Heart left ventricle (tissue), 16 donors: ENCODE measurements around the gene RAD54L. TPM values are rescaled to one million over a fixed set of nuclear protein-coding genes. Genes with fewer than 3 reads are reported as not detected.

Experiments used
- ATAC-seq, 4 donors: fragments of 200-7000 bp; cut with Tn5 transposase; one replicate each; pipeline ENCODE4 v1.9.1; 2020 to 2022; ENCODE audit warnings: moderate library complexity in 4 of 4, mild to moderate bottlenecking in 3 of 4, moderate number of reproducible peaks in 1 of 4
- DNase-seq, 5 donors: peaks; one replicate each; pipeline ENCODE4 v3.0.0-alpha.2; 2020
- H3K27ac ChIP-seq, 12 donors: fragments of 200-600 bp; sonication (generic) in 4 of 12; one replicate each; pipeline versions ENCODE4 v1.5.0 to v1.8.0; 2016 to 2022; ENCODE audit warnings: mild to moderate bottlenecking in 2 of 12
- H3K27me3 ChIP-seq, 9 donors: fragments of 200-600 bp; sonication (generic) in 2 of 9; one replicate each; pipeline versions ENCODE4 v1.5.1 to v1.8.0; 2016 to 2022; ENCODE audit warnings: mild to moderate bottlenecking in 3 of 9
- H3K36me3 ChIP-seq, 9 donors: fragments of 200-600 bp; sonication (generic) in 2 of 9; one replicate each; pipeline versions ENCODE4 v1.5.0 to v1.8.0; 2018 to 2022; ENCODE audit warnings: mild to moderate bottlenecking in 2 of 9
- H3K4me1 ChIP-seq, 12 donors: fragments of 200-600 bp; sonication (generic) in 4 of 12; one replicate each; pipeline versions ENCODE4 v1.5.0 to v1.8.0; 2016 to 2022; ENCODE audit warnings: mild to moderate bottlenecking in 3 of 12
- H3K4me3 ChIP-seq, 12 donors: fragments of 200-600 bp; sonication (generic) in 4 of 12; one replicate each; pipeline versions ENCODE4 v1.5.0 to v1.8.0; 2017 to 2022; ENCODE audit warnings: mild to moderate bottlenecking in 9 of 12, moderate library complexity in 4 of 12
- H3K9me3 ChIP-seq, 12 donors: fragments of 200-600 bp; sonication (generic) in 4 of 12; one replicate each; pipeline versions ENCODE4 v1.5.0 to v1.8.0; 2016 to 2022; ENCODE audit warnings: mild to moderate bottlenecking in 1 of 12
- POLR2A ChIP-seq, 2 donors: fragments of 450-650 bp; IDR thresholded peaks; one replicate each; pipeline ENCODE4 v1.6.1; 2017; ENCODE audit warnings: antibody characterized with exemption in 2 of 2, mild to moderate bottlenecking in 2 of 2, moderate library complexity in 2 of 2
- WGBS, 4 donors: extraction: QIAGEN DNeasy Blood & Tissue Kit in 2 of 4; methylation state at CpG; one replicate each; pipeline versions ENCODE4 v1.1.5 to v1.1.7; 2013 to 2018; 5-methylcytosine and 5-hydroxymethylcytosine counted together
- intact Hi-C, 10 donors: fragments of 100-400 bp; cut with DNase I; formaldehyde crosslinking; loops; one replicate each; pipeline versions ENCODE4 v1.11.1 to v1.14.2; 2022
- polyA plus RNA-seq, 2 donors: library from polyadenylated mRNA; stranded (reverse); fragments of 200-250 nt; gene quantifications; one replicate each; pipeline ENCODE4 v1.2.3, GENCODE V29; 2013
- total RNA-seq, 9 donors: library from RNA; depleted of rRNA in 2 of 9; stranded (reverse); fragments of >200 nt in 2 of 9; fragmentation: NEBNext Ultra II Directional in 3 of 9; extraction: Animal tissue kit (Norgen Biotek cat#: 25700) in 3 of 9; gene quantifications; one replicate each; pipeline versions ENCODE4 v1.1.0 to v1.2.4, GENCODE V29; 2016 to 2023
- TF ChIP-seq, protein P1 (sequence below), 12 donors: fragments of 200-600 bp; sonication (generic) in 4 of 12; IDR thresholded peaks; one replicate each; pipeline versions ENCODE4 v1.5.0 to v1.8.0; 2018 to 2022; ENCODE audit warnings: antibody characterized with exemption in 12 of 12, mild to moderate bottlenecking in 5 of 12
- donor health status: ischemic (EF 13 %, LVEDD 7.1; RV severe dilation, severe dysfunction).
- donor health status: healthy with polysubstance abuse.
- donor health status: DM: no; HTN: yes; CAD: no.
- donor health status: DM: no; HTN: no; CAD: no.
- donor health status: ischemic (EF 25% LVEDD 6.9; RV normal size, moderate dysfunction).
- donor health status: ischemic (EF 25% LVEDD 5.7; RV mildly dilated, moderate dysfunction).
- donor health status: healthy.
- donor health status: DM: yes; HTN: yes; CAD: no.
- donor health status: ischemic (EF 35%, LVEDD 5.7; RV mildly dilated, moderate dysfunction).
- donor health status: nonischemic (EF 11% LVEDD 7.7; RV severe dilation, severe dysfunction).
- donor health status: DM: yes; HTN: yes; CAD: no.
- donor health status: PGD.
- donor health status: ischemic (EF 29% LVEDD 5.4; RV normal size, mild dysfunction).
- donor health status: nonischemic (EF 23%, LVEDD 6.1; RV moderate dilation, normal function).

Gene RAD54L
- total and polyA plus RNA-seq, 11 donors: 0.30 to 4.0 (median 0.72) TPM; not detected in 1

DNA sequence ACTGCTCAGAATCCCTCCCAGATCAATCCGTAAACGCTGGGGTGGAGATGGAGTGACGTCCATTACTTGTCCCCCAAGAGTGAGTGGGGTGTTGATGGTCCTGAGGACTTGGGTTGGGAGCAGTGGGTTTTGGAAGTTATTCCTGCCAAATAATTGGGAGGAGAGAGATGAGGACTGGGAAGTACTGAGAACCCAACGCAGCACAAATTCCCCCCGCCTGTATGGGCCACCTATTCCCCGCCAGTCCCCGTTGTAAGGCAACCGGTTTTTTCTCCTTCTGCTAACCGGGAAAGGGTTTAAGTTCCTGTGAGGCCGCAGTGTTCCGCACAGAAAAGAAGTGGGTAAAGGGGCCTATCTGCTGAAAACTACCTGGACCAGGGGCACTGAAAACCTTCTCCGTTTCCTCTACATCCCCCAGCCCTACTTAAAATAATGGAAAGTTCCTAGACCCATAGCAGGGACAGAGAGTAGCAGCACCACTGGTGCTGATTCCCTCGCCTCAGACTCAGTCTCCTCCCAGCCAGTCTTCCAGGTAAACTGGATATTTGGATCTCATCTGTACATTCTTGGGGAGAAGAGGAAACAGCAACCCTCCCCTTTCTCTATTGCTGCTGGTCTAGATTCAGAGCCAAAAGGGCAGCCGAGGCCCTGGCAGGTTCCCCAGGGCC lies 43.7 kb upstream of the RAD54L start:
- 8 to 19% (median 17%) methylated on average over 14 of the region's 14 CpGs for WGBS, 4 donors
- intact Hi-C loops: no loop called here
- DNase-seq (no peak), ATAC-seq (peak; percentile 1 to 20 (median 10))
- no peaks in the 10 kb centered on the region for H3K27me3 ChIP-seq
- no peak for TF ChIP-seq POLR2A (IDR thresholded peaks at IDR 0.05)
- TF ChIP-seq, protein P1, sequence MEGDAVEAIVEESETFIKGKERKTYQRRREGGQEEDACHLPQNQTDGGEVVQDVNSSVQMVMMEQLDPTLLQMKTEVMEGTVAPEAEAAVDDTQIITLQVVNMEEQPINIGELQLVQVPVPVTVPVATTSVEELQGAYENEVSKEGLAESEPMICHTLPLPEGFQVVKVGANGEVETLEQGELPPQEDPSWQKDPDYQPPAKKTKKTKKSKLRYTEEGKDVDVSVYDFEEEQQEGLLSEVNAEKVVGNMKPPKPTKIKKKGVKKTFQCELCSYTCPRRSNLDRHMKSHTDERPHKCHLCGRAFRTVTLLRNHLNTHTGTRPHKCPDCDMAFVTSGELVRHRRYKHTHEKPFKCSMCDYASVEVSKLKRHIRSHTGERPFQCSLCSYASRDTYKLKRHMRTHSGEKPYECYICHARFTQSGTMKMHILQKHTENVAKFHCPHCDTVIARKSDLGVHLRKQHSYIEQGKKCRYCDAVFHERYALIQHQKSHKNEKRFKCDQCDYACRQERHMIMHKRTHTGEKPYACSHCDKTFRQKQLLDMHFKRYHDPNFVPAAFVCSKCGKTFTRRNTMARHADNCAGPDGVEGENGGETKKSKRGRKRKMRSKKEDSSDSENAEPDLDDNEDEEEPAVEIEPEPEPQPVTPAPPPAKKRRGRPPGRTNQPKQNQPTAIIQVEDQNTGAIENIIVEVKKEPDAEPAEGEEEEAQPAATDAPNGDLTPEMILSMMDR (IDR thresholded peaks at IDR 0.05): no peak
- peak overlapping the region; percentile 71 to 100 (median 92) for H3K4me3 ChIP-seq
- H3K36me3 ChIP-seq: peaks cover 0 to 12% (median 0%) of the 10 kb centered on the region in 9 donors
- no peaks in the 10 kb centered on the region for H3K9me3 ChIP-seq
- peak overlapping the region; percentile 68 to 99 (median 92) for H3K27ac ChIP-seq
- peaks cover 0 to 45% (median 34%) of the 10 kb centered on the region in 12 donors for H3K4me1 ChIP-seq

DNA sequence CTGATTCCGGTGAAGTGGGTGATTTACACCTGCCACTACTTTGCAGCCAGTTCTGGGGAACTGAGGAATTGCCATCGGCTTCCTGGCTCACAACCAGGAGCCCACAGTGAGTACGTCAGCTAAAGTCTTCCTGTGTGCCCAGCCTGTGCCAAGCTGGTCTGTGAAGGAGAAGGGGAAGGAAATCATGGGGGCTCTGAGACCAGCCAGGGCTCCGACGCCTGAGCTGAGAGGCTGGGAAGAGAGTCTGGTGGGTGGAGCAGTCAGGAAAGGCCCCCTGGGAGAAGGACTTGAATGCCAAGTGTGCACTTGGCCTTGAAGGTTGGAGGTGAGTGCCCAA lies 43.2 kb upstream of the RAD54L start:
- no peaks in the 10 kb centered on the region for H3K27me3 ChIP-seq
- peak in 3 of 5 donors; percentile 33 to 56 (median 42) for DNase-seq
- TF ChIP-seq, protein P1 (IDR thresholded peaks at IDR 0.05): no peak
- no peak for TF ChIP-seq POLR2A (IDR thresholded peaks at IDR 0.05)
- intact Hi-C loops: no loop called here
- peak overlapping the region; percentile 38 to 99 (median 92) for H3K27ac ChIP-seq
- 5 to 17% (median 16%) methylated on average over 5 of the region's 5 CpGs for WGBS, 4 donors
- ATAC-seq: peak in 3 of 4 donors; percentile 36 to 54 (median 52)
- H3K4me1 ChIP-seq: peaks cover 0 to 40% (median 29%) of the 10 kb centered on the region in 12 donors
- peak overlapping the region; percentile 34 to 100 (median 92) for H3K4me3 ChIP-seq
- peaks cover 0 to 15% (median 0%) of the 10 kb centered on the region in 9 donors for H3K36me3 ChIP-seq
- no peaks in the 10 kb centered on the region for H3K9me3 ChIP-seq

DNA sequence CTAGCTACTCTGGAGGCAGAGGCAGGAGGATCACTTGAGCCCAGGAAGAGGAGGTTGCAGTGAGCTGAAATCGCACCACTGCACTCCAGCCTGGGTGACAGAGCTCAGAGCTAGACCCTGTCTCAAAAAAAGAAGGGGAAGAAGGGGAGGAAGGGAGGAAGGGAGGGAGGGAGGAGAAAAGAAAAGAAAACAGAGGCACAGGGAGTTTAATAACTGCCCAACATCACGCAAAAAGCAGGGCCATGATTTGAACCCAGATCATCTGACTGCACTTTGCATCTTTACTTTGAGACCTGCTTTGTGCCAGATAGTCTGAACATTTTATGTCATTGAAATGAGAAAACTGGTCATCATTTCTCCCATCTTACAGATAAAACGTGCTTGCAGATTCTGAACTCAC lies 42.4 kb upstream of the RAD54L start:
- no peak for DNase-seq
- Histone ChIP-seq H3K27me3 (no peaks in the 10 kb centered on the region), H3K4me1 (peaks cover 0 to 40% (median 29%) of the 10 kb centered on the region in 12 donors), H3K27ac (peak overlapping the region in 11 of 12 donors; percentile 61 to 99 (median 92)), H3K4me3 (peak overlapping the region in 4 of 12 donors; percentile 94 to 100 (median 95)), H3K36me3 (peaks cover 0 to 19% (median 0%) of the 10 kb centered on the region in 9 donors), H3K9me3 (no peaks in the 10 kb centered on the region)
- intact Hi-C loops: no loop called here
- no peak for ATAC-seq
- TF ChIP-seq POLR2A (IDR thresholded peaks at IDR 0.05): no peak
- TF ChIP-seq, protein P1 (IDR thresholded peaks at IDR 0.05): no peak
- 65 to 71% (median 69%) methylated on average over 3 of the region's 3 CpGs for WGBS, 4 donors

DNA sequence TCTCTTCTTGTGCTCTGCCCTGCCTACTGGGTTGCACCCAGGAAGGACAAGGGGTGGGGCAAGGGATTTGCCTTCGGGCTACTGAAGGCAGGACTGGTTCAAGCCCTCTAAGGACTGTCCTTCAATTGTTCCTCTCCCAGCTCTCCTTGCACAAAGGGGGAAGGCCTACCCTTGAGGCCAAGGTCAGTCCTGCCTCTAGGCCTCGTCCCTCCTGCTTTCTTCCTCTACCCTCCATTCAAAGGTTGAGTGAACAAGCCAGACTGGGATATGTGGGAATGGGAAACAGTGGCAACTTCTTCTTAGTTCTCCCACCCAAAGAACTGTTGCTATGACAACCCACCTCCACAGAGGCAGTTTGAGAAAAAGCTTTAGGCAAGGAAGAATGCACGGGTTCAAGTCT lies 41.8 kb upstream of the RAD54L start:
- H3K4me3 ChIP-seq: peak overlapping the region in 3 of 12 donors; percentile 4 to 95 (median 94)
- peaks cover 0 to 23% (median 0%) of the 10 kb centered on the region in 9 donors for H3K36me3 ChIP-seq
- H3K27me3 ChIP-seq: no peaks in the 10 kb centered on the region
- peak in 3 of 5 donors; percentile 51 to 69 (median 54) for DNase-seq
- TF ChIP-seq, protein P1 (IDR thresholded peaks at IDR 0.05): no peak
- TF ChIP-seq POLR2A (IDR thresholded peaks at IDR 0.05): no peak
- H3K9me3 ChIP-seq: no peaks in the 10 kb centered on the region
- WGBS, 4 donors: 25 to 43% (median 32%) methylated on average over 3 of the region's 3 CpGs
- intact Hi-C loops: no loop called here
- peak overlapping the region; percentile 60 to 99 (median 92) for H3K27ac ChIP-seq
- ATAC-seq: peak; percentile 73 to 84 (median 76)
- H3K4me1 ChIP-seq: peaks cover 0 to 40% (median 29%) of the 10 kb centered on the region in 12 donors
